Measurements from ENCODE around the gene KRT13.

KRT13 gene

DNA sequence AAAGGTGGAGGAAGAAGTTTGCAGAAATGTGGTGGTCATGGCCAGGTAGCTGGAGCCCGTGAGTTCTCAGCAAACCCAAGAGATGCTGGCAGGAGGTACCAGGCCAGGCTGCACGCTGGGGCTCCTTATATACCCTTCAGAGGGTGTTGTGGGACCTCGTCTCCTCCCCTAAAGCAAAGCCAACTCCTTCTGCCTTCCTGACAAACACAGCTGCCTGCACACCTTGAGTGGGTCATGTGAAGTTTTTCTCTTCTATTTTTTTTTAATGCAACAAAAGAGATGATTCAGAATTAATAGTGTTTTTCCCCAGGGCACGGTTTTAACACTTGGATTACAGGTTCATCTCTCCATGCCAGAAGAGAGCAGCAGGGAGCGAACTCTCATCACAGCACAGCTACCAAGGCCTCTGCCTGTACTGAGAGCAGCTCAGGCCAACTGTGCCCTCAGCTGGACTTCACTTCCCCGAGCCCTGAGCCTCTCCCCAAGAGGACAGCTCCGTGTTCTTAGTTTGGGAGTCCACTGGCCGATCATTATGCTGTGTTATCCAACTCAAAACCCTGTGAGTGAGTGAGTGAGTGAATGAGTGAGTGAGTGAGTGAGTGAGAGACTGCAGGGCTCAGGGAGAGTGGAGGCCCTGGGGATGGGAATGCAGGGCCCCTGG, 13.5 kb upstream of the KRT13 start, which contains the start of gene KRT15:
TSS of gene KRT15 (minus strand) at position 102 of the 661 bp plus-strand sequence. CDS start at position 39, 63 bp downstream.
- DNase-seq = no peak

DNA sequence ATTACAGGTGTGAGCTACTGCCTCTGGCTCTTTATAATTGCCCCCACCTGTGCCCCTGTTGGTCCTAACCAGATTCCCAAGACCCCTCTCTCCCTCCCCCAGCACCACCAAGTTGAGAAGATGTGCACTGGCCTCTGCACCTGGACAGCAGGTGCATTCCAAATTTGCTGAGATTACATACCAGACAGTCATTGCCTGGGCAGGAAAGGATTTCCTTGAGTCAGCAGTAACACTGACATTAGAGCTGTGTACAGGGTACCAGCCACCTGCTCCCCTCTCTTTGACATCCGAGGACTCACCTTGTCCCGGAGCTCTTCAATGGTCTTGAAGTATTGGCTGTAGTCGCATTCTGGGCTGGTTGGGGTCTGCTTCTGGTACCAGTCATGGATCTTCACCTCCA, 12.6 kb upstream of the KRT13 start:
- no peak for DNase-seq

DNA sequence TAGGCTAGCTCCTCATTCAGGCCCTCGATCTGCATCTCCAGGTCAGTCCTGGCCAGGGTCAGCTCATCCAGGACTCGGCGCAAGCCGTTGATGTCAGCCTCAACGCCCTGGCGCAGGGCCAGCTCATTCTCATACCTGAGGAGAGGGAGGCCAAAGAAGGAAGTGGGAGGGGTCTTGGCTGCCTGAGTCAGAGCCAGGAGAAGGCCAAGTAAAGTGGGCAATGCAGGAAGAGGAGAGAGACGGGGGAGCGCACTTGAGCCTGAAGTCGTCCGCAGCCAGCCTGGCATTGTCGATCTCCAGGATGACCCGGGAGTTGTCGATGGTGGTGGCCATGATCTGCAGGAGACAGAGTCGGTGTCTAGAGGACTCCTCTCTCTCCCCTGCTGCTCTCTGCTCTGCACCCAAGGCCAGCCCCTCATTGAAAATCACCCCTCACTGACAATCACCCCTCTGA, 11.4 kb upstream of the KRT13 start:
- DNase-seq = no peak

DNA sequence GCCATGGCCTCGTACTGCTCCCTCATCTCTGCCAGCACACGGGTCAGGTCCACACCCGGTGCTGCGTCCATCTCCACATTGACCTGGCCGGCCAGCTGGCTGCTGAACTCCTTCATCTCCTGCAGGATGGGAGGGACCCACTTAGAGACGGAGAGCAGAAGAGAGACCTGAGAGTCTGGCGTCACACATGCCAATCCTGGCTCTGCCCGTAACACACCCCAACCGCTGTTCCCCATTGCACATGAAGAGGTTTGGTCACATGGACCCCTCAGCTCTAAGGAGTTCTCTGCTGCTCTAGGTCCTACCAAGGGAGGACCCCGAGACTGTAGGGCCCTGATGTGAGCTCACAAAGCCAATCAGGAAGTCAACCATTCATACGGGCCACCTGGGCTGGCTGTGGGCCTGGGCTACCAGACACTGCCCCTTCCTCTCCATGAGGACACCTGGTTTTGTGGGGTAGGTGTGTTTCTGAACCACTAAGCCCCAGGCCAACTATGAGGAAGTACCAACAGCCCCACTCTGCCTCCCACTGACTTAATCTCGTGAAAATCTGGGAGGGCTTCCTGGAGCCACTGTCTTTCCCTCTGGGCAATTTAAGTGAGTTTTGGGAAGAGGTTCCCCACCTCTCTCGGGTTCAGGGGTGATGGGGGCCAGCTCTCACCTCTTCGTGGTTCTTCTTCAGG, 10.9 kb upstream of the KRT13 start:
- DNase-seq = no peak

DNA sequence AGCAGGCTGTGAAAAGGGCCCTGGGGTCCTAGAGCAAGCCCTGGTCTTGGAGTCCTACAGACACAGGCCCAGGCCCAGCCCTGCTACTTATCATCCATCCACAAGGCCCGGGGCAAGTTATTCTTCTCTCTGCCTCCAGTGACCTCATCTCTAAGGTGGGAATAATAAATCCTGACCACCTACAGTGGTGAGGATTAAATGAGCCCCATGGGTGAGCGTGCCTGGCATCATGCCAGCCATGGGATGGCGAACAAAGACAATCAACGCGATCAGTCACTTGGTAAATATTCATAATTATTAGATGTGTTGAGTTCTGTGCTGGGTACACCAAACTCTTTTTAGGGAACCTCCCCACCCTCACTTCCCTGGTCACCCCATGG, 7.7 kb upstream of the KRT13 start:
- DNase-seq = no peak

DNA sequence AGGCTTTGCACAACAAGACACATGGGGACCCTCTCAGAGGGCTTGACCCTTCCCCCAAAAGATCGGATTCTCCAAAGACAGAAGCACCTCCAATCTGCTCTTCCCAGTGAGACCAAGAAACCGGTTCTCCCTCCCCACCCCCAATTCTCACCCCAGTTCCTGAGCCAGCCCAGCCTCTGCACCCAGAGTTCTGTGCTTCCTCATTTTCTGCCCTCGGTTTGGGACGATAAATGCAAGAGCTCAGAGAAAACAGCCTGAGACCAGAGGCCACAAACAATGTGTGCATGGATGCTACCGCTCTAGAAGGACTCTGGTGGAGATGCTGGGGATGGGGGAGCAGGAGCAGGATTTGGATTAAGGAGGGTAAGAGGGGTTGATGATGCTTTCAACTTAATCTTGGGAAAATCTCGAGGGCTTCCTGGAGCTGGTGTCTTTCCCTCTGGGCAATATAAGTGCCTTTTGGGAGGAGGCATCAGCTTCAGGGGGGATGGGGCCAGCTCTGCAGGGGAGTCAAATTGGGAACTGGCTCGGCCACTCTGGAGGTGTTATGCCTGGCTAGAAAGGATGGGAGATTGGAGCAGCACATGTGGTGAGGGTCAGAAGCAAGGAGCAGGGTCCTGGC, 7.2 kb upstream of the KRT13 start:
- DNase-seq = no peak

DNA sequence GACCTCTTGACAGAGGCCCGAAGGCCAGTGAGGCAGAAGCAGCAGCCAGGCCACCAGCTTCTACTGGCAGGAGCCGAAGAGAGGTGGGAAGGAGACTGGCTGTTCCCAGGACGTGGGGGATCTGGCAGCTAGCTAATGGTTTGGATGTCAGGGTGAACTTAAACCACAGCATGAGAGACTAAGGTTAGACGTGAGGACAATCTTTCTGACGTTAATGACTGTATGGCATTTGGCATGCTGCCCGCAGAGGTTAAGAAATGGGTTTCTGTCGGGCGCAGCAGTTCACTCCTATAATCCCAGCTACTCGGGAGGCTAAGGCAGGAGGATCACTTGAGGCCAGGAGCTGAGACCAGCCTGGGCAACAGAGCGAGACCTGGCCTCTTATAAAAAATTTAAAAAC, 6.3 kb upstream of the KRT13 start:
- DNase-seq = no peak

DNA sequence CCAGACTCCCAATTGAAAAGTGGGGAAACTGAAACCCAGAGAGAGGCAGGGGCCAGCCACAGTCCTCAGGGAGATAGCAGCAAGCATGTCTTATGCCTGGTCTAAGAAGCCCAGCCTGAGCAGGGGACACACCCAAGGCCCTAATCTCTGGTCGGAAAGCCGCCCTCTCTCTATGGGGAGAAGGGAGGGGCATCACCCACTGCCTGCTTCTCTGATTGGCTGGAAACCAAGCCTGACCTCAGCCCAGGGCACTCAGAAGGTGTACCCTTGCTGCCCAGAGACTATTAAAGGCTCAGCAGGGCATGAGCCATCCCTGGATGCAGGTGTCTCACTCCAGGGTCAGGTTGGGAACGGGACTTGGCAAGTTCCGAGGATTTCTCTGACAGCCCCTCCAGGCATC, 5.7 kb upstream of the KRT13 start:
- no peak for DNase-seq

DNA sequence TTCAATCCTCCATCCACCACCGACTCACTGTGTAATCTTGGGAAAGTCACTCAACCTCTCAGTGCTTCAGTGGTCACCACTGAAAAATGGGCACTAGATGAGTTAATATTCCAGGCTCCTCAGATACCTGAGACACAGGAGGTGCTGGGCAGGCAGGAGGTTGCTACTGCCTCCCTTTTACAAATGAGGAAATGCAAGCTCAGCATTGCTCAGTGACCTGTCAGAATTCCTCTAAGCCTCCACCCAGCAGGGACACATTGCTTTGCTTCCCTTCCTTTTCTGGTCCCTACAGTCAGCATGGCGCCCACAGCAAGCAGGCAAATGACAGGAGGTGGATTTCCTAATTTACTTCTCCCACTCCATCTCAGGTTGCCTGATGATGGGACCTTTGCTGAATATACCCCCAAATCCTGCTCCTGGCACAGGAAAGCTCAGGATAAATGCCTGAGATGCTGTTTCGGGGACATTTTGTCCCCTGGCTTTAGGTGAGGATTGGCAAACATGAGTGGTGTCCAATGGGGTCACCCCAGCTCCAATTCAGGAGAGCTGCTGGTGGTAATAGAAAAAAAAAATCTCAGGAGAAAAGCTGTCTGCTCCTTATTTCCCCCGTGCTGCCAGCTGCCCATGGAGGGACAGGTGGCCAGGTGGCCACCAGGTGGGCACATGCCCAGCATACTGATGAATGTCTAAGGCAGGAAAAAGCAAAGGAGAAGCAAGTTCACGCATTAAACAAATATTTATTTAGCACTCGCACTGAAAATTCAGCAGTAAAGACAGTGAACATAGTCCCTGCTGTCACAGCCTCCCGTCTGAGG, 5.0 kb upstream of the KRT13 start:
- DNase-seq = no peak

DNA sequence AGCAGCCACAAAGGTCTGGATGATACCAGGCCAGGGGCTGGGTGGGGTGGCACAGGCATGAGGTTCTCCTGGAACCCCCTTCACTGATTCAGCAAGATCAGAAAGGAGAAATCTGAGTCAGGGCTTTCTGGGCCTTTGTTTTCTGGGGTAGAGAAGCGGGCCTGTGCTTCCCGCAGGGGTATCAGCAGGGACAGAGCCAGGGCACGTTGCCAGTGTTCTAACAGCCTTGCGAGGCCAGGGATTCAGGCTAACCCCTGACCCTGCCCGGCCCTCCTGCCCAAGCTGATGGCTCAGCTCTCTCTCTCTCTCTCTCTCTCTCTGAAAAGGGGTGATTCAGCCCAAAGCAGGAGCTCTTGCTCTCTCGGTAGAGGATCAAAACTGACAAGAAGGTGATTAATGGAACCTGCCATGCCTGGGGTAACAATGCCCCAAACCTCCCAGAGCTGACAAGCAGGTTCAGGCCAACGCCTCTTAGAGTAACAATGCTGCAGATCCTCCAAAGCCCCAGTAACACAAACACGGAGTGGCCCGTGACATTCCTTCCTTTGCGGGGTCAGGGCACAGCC, 2.0 kb upstream of the KRT13 start:
- no peak for DNase-seq

DNA sequence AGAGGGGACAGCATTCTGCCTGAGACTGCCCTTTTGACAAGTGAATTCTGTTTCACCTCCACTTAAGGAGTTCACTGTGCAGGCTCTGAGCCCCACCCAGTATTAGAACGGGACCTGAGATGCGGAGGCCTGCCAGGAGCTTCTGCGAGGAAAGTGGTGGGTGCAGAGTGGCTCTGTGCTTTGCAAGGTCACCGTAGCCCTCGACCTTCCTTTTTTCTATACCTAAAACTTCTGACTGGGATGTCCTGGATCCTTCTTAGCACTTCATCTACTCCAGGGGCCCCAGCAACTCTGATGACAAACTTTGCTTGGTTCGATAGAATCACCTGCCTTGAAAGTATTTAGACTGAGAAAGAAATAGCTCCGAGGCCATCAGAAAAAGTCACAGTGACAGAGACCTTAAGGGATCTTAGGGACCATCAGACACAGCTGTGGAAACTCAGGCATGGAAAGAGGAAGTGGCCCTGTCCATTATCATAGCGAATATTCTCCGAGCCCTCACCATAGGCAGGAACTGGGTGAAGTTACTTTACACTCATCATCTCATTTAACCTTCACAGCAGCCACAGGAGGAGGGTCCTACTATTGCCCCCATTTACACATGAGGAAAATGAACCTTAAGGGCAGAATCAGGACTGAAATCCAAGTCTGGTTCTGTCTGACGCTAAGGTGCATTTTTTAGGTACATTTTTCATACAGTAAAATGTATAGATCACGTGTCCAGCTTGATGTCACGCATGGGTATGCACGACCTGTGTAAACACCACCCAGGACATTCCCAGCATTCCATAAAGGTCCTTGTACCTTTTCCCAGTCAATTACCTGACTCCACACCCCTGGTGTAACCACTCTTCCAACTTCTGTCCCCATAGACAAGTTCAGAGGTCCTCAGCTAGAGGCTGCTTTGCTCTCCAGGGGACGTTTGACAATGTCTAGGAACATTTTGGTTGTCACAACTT, 676 bp upstream of the KRT13 start:
- DNase-seq = no peak

DNA sequence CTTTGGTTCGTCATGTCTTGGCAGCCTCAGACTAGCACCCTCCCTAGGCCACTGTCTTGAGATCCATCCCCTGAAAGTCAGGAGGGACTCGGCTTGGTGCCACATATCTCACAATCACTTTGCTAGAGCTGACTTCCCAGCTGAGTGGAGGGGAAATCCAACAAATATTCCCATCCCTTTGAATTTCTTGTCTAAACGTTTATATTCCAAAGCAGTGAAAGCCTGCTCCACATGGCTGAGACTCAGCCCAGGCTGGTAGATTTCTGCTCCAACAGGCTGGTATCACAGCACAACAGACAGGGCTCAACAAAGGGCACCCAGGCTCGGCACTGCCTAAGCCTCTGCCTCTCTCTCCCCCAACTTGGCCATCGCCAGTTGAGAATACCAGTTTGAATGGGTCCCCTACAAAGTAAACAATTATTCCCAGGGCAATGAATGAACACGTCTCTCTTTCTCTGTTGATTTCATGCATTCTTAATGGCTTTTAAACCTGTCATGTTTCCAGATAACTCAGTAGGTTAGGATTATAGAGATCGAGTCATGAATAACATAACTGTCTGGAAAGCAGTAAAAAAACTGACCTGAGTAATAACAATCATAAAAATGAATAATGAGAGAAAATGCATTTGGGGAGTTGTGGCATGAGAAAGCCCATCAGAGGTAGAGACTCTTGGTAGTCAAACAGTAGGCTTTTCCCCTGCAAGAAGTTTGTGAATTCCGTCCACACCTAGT, 1.0 kb downstream of the KRT13 start:
- DNase-seq = no peak

DNA sequence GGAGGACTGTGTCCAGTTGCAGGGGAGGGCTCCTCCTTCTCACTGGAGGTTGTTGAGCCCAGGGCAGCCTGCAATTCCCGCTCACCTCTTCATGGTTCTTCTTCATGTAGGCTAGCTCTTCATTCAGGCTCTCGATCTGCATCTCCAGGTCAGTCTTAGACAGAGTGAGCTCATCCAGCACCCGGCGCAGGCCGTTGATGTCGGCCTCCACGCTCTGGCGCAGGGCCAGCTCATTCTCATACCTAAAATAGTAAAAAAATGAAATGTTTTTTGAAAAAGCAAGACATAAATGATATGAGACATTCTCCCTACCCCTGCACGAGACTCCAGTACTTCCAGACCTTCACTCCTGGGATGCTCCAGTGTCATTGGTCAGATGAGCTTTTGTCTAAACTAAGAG, 2.2 kb downstream of the KRT13 start:
- DNase-seq = no peak

DNA sequence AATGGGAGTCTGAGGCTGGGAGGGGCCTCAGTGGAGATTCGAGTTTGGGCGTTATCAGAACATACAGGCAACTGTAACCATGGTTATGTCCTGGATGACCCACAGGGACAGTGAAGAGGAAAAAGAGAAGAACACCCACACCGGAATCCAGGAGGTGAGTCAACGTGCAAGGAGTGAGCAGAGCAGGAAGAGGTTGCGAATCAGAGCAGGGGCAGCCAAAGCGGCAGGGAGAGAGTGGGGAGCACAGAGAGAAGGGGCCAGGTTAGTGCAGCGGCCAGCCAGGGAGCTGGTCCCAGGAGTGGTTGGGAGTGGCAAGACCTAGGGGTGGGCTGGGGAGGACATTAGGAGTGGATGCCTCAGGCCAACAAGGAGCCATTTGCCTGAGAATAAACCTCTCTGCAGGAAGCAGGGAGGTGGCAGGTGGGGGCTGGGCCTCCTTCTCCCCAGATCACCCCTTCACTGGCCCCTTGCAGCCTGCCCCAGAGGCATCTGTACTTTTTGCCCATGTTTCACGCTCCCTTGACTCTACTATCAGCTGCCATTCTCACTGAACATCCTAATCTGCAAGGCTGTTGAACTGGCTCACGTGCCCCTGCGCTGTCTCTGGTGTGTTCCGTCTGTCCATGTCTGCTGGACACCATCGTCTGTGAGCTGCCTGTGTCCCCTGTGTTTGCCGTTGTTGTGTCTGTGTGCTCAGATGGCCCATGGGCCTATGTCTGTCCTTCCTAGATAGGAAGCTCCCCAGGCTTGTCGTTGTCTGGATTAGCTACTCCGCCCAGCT, 5.1 kb downstream of the KRT13 start:
- no peak for DNase-seq

DNA sequence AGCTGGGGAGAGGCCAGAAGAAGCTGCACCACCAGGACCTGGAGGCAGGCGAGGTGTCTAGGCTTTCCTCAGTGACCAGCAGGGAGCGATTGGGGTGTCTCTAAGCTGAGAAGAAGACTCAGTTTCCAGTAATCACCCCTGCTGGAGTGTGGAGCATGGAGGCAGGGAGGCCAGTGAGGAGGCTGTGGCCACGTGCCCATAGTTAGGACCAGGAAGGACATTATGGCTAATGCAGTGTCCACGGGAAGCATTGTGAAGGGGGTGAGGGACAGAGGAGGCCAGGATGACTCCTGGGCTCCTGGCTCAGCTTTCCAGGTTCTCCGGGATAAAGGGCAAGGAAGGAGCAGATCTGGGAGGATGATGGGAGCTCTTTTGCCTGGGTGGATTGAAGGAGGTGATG, 5.7 kb downstream of the KRT13 start:
- DNase-seq = no peak

DNA sequence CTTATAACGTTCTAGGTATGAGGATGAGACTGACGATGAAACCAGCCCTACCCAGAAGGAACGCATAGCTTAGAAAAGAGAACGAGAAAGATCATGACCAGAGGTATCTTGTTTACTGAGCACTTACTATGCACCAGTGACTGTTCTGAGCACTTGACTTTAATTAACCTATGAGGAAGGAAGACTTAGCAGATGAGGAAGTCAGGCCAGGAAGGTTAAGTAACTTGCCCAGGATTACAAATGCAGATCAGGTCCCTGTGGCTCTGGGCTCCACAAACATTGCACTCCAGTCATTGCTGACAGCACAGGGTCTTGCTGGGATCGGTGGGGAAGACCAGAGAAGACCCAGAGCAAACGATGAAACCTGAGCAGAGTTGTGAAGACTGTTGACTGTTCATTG, 7.1 kb downstream of the KRT13 start:
- DNase-seq = no peak

DNA sequence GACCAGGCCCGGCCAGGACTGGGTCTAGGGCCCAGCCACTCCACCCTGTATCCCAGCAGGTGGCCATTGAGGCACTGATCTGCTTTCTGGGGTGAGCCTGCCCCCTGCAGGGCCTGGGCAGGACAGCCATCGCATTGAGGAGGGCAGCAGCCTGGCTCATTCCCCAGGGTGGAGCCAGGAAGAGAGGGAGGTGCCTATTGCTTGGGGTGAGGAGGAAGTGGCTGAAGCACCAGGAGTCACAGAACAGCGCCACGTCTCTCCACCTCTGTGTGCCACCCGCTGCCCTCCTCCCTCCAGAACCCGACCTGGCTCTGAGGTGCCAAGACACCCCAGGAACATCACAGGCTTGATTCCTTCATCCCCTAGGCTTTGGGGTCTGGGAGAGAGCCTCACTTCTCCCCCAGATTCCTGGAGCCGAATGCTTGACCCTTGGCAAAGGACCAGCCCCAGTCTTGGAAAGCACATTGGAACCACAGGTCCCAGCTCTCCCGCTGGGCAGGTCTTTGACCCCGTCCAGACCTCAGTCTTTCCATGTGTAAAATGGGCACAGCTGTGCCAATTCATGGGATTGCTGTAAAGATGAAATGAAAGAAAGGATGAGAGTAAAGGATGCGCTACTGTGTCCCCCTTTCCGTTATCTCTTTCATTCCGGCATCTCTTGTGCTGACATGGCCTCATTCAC, 8.5 kb downstream of the KRT13 start:
- peak; percentile 81 for DNase-seq

DNA sequence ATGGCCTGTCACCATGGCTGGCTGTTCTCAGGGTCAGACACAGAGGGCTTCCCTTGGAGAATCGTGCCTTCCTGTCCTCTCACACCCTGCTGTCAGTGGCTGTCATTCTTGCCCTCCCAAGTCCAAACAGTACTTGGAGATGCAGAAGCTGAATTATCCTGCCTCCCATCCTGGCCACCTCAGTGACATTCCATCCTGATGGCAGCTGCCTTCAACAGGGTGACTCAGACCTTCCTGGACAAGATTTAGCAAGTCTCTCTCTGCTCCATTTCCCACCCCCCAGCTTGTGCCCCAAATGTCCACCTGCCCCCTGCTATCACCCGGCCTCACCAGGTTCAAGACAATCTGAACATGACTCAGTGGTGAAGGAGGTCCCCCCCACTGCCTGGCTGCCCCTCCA, 10.9 kb downstream of the KRT13 start:
- no peak for DNase-seq

DNA sequence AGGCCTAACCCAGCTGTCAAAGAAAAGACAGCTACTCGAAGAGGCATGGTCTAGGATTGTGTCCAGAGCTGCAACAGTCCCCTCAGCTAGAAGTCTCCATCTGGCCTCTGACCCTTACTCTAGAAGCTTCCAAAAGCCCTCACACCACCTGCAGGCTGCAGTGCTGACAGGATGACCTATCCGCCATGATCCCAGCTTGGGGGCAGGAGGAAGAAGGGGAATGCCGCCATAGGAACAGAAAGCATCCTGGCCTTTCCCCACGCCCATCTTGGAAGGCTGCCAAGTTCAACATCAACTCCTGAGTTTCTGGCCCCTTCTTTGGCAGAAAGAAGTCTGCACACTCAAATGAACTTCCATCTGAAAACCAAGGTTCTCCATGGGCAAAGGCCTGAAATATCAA, 12.6 kb downstream of the KRT13 start:
- no peak for DNase-seq

DNA sequence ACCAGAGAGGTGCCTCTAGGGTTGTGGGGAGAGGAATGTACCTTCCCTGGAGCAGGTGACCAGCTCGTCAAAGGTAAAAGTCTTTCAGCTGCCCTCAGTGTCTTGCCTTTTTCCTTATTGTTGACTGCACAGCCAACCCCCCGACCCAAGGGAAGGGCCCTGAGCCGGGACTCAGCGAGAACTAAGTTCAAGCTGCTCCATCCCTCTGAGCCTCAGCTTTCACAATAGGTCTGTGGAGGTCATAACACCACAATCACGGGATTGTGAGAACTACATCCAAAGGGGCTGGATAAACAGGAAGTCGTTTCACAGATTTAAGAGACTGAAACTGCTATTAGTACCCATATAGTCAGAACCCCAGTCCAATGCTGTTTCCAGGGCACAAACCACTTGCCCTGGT, 13.1 kb downstream of the KRT13 start:
- no peak for DNase-seq
